A549 (cell line): ENCODE measurements around the gene CASQ1. TPM values are rescaled to one million over a fixed set of nuclear protein-coding genes. Genes with fewer than 3 reads are reported as not detected.

Experiments used
- ATAC-seq, 2 experiments: fragments of 200-7000 bp in 1 of 2; fragments of >200 bp in 1 of 2; cut with Nextera tagmentation in 1 of 2; cut with Tn5 transposase in 1 of 2; 3 replicates each; pipeline versions ENCODE4 v1.8.0 to v1.9.1; 2018 to 2020; ENCODE audit warnings: mild to moderate bottlenecking in 1 of 2, moderate library complexity in 1 of 2
- CTCF ChIA-PET: fragments of 300-600 bp; sonication (Branson Sonifier 250); formaldehyde crosslinking; extraction: SDS; loops from one replicate; lab custom pipeline; 2021; ENCODE audit warnings: antibody characterized with exemption, inconsistent platforms; lab: Yijun Ruan, JAX
- POLR2A ChIA-PET: fragments of 350-600 bp; formaldehyde crosslinking; extraction: SDS; loops from one replicate; lab custom pipeline; 2021; ENCODE audit warnings: antibody characterized with exemption, inconsistent platforms; lab: Yijun Ruan, JAX
- DNase-seq, 2 experiments: peaks; one replicate each; pipeline versions ENCODE4 v3.0.0 to v3.0.0-alpha.2; 2011 to 2016; ENCODE audit warnings: low read depth in 1 of 2, low spot score in 1 of 2
- FAIRE-seq: peaks from 2 replicates; lab custom pipeline; 2011; peaks lifted over from hg19 to GRCh38; lab: Jason Lieb, UNC
- H3K27ac ChIP-seq, 2 experiments: fragments of >200 bp; sonication (Bioruptor Twin); formaldehyde crosslinking; 3 replicates each; pipeline ENCODE4 v1.5.1; 2016 to 2017
- H3K4me1 ChIP-seq: fragments of >200 bp; sonication (Bioruptor Twin); formaldehyde crosslinking; 3 replicates; pipeline ENCODE4 v1.6.1; 2016
- H3K4me2 ChIP-seq: fragments of >200 bp; sonication (Bioruptor Twin); formaldehyde crosslinking; 3 replicates; pipeline ENCODE4 v1.6.1; 2016
- H3K4me3 ChIP-seq: fragments of >200 bp; sonication (Bioruptor Twin); formaldehyde crosslinking; 3 replicates; pipeline ENCODE4 v1.5.1; 2016
- H3K9me3 ChIP-seq: fragments of >200 bp; sonication (Bioruptor Twin); formaldehyde crosslinking; 3 replicates; pipeline ENCODE4 v1.6.1; 2016
- BHLHE40 ChIP-seq: IDR thresholded peaks from 2 replicates; pipeline ENCODE4 v1.6.1; 2012; ENCODE audit warnings: low read depth, low read length, inconsistent platforms
- CBX2 ChIP-seq: fragments of 200-600 bp; sonication (generic); IDR thresholded peaks from 2 replicates; pipeline ENCODE4 v1.6.1; 2016; ENCODE audit warnings: low read depth, mild to moderate bottlenecking, borderline replicate concordance
- CBX8 ChIP-seq: fragments of 200-600 bp; sonication (generic); IDR thresholded peaks from 2 replicates; pipeline ENCODE4 v1.6.1; 2016
- CEBPB ChIP-seq, 2 experiments: fragments of >200 bp in 1 of 2; sonication (Bioruptor Twin) in 1 of 2; formaldehyde crosslinking in 1 of 2; IDR thresholded peaks; 2 replicates each; pipeline ENCODE4 v1.6.1; 2012 to 2016
- CHD2 ChIP-seq: fragments of 150-350 bp; IDR thresholded peaks from 2 replicates; pipeline ENCODE4 v1.6.1; 2014; ENCODE audit warnings: low read length; ENCODE audit not compliant: partially characterized antibody
- EHMT2 ChIP-seq: fragments of 200-600 bp; sonication (generic); IDR thresholded peaks from 2 replicates; pipeline ENCODE4 v1.6.1; 2016; ENCODE audit warnings: antibody characterized with exemption, low read depth, mild to moderate bottlenecking, moderate library complexity
- EP300 ChIP-seq, 2 experiments: fragments of >200 bp; sonication (Bioruptor Twin); formaldehyde crosslinking; IDR thresholded peaks; 2 replicates in 1 of 2; 3 replicates in 1 of 2; pipeline ENCODE4 v1.6.1; 2016 to 2017
- ESRRA ChIP-seq: fragments of 150-350 bp; IDR thresholded peaks from 2 replicates; pipeline ENCODE4 v1.6.1; 2014; ENCODE audit warnings: mild to moderate bottlenecking, low read length, borderline replicate concordance
- FOSL2 ChIP-seq, 2 experiments: fragments of 450-650 bp in 1 of 2; fragments of >200 bp in 1 of 2; sonication (Bioruptor Twin) in 1 of 2; formaldehyde crosslinking; IDR thresholded peaks; 2 replicates each; pipeline versions ENCODE4 v1.5.0 to v1.6.1; 2016 to 2020; ENCODE audit warnings: mild to moderate bottlenecking in 1 of 2, moderate library complexity in 1 of 2
- FOXS1 ChIP-seq: fragments of 250-450 bp; sonication (Bioruptor Pico); IDR thresholded peaks from 2 replicates; pipeline ENCODE4 v1.5.0; 2020; ENCODE audit warnings: mild to moderate bottlenecking, moderate library complexity
- GATA3 ChIP-seq: IDR thresholded peaks from 2 replicates; pipeline ENCODE4 v1.6.1; 2012; ENCODE audit warnings: borderline replicate concordance
- HOXB13 ChIP-seq: fragments of 250-450 bp; sonication (Bioruptor Pico); IDR thresholded peaks from 2 replicates; pipeline ENCODE4 v1.5.0; 2020; ENCODE audit warnings: low read depth, mild to moderate bottlenecking, moderate library complexity
- JUN ChIP-seq, 2 experiments: fragments of >200 bp; sonication (Bioruptor Twin); formaldehyde crosslinking; IDR thresholded peaks; 2 replicates in 1 of 2; 3 replicates in 1 of 2; pipeline ENCODE4 v1.6.1; 2016 to 2017
- KDM1A ChIP-seq: fragments of 200-600 bp; sonication (generic); IDR thresholded peaks from 2 replicates; pipeline ENCODE4 v1.6.1; 2016; ENCODE audit warnings: low read depth, mild to moderate bottlenecking
- MAZ ChIP-seq: fragments of 150-350 bp; IDR thresholded peaks from 2 replicates; pipeline ENCODE4 v1.6.1; 2014; ENCODE audit warnings: antibody characterized with exemption, low read depth, low read length, borderline replicate concordance
- PHF8 ChIP-seq: fragments of 200-600 bp; sonication (generic); IDR thresholded peaks from 2 replicates; pipeline ENCODE4 v1.6.1; 2016; ENCODE audit warnings: low read depth, mild to moderate bottlenecking, antibody characterized with exemption, moderate library complexity, borderline replicate concordance
- POLR2A ChIP-seq: IDR thresholded peaks from 2 replicates; pipeline ENCODE4 v1.6.1; 2012; ENCODE audit warnings: mild to moderate bottlenecking, low read length
- RFX5 ChIP-seq: fragments of 450-650 bp; IDR thresholded peaks from 2 replicates; pipeline ENCODE4 v1.7.1; 2014; ENCODE audit warnings: antibody characterized with exemption, mild to moderate bottlenecking, moderate library complexity
- RNF2 ChIP-seq: fragments of 200-600 bp; sonication (generic); IDR thresholded peaks from 2 replicates; pipeline ENCODE4 v1.6.1; 2016; ENCODE audit warnings: low read depth, mild to moderate bottlenecking, antibody characterized with exemption, moderate library complexity, borderline replicate concordance
- SMC3 ChIP-seq: fragments of >200 bp; sonication (Bioruptor Twin); formaldehyde crosslinking; IDR thresholded peaks from 3 replicates; pipeline ENCODE4 v1.6.1; 2018; ENCODE audit warnings: inconsistent platforms
- TFCP2L1 ChIP-seq: fragments of 250-450 bp; sonication (Bioruptor Pico); IDR thresholded peaks from 2 replicates; pipeline ENCODE4 v1.5.0; 2021; ENCODE audit warnings: mild to moderate bottlenecking
- TP53 ChIP-seq: fragments of 250-450 bp; sonication (Bioruptor Pico); IDR thresholded peaks from 2 replicates; pipeline ENCODE4 v1.5.0; 2021; ENCODE audit warnings: mild to moderate bottlenecking, moderate library complexity
- ZNF302 ChIP-seq: fragments of 250-450 bp; sonication (Bioruptor Pico); IDR thresholded peaks from 2 replicates; pipeline ENCODE4 v1.9.0; 2021; ENCODE audit warnings: inconsistent platforms, mild to moderate bottlenecking, moderate library complexity
- ZSCAN20 ChIP-seq: fragments of 250-450 bp; sonication (Bioruptor Pico); IDR thresholded peaks from 2 replicates; pipeline ENCODE4 v1.8.0; 2022; ENCODE audit warnings: mild to moderate bottlenecking, moderate library complexity
- WGBS: methylation state at CpG from one replicate; pipeline ENCODE4 v1.1.6; 2017; ENCODE audit errors: missing lambda C conversion rate; 5-methylcytosine and 5-hydroxymethylcytosine counted together
- polyA plus RNA-seq, 4 experiments: library from polyadenylated mRNA; depleted of rRNA in 3 of 4; stranded (reverse); fragments of >200 nt; fragmentation: RNase III in 1 of 4; extraction: RNeasy Plus Mini Kit Qiagen cat#74134 plus additional on column Dnase treatment in 1 of 4; gene quantifications; 2 replicates in 3 of 4; 3 replicates in 1 of 4; pipeline ENCODE4 v1.2.3, GENCODE V29; 2011 to 2017
- TF ChIP-seq, protein P1 (sequence below): fragments of 150-350 bp; IDR thresholded peaks from 2 replicates; pipeline ENCODE4 v1.6.1; 2014; ENCODE audit warnings: low read depth, mild to moderate bottlenecking, low read length
- TF ChIP-seq, protein P2 (sequence below): fragments of >200 bp; sonication (Bioruptor Twin); formaldehyde crosslinking; IDR thresholded peaks from 3 replicates; pipeline ENCODE4 v1.6.1; 2016
- TF ChIP-seq, protein P3 (sequence below): IDR thresholded peaks from 2 replicates; pipeline ENCODE4 v1.6.1; 2012; ENCODE audit warnings: low read depth, borderline replicate concordance

The CASQ1 gene
- polyA plus RNA-seq, 2 of the 4 experiments (the other 2 are of a cell fraction), result 0.04 to 0.08 TPM

DNA sequence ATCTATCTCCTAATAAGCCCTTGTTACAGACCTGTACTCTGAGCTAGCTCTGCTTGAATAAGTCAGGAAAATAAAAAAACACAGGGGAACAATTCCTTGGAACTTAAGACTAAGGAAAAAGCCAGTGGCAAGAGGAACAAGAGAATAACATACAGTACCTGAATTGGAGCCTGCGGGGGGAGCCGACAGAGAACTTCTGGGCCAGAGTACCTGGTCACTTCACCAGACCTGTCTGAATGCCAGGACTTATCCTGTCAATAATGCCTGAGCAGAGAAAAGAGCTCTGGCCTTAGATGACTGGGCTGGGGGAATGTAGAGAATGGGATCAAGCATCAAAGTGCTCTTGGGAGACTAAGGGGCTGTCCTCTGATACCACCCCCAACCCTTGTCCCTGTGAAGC is 29.9 kb downstream of the CASQ1 start:
- POLR2A ChIA-PET, result interaction anchor here (1.3 kb wide), 1 partner anchor 119 kb away, joined by 4 read pairs; no protein-coding TSS in a partner anchor

DNA sequence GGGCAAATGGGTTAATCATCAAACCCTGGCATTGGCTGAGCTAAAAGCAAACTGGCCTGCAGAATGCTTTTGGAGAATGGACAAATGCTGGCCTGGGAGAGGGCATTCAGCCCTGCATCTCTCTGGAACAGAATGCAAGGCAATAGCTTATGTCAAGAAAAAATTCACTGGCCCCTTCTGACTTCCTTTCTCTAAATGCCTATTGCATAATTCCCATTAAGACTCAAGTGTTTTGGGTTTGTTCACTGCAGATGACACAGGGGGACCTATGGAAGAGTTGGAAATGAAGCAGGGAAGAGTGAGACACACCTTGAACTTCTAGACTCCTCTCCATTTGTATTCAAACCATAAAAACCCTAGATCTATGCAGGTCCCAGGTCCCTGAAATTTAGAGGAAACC is 30.7 kb downstream of the CASQ1 start:
- DNase-seq (no peak), FAIRE-seq (no peak), ATAC-seq (no peak)
- ChIA-PET CTCF (interaction anchor here (0.7 to 7.1 kb wide), 14 partner anchors 10 to 136 kb away, joined by 3 to 128 read pairs (median 10); partner anchors contain the start of genes CASQ1, DCAF8, IGSF8 and PEA15), POLR2A (interaction anchor here (0.7 to 1.0 kb wide), 2 partner anchors 16 to 25 kb away, joined by 3 to 14 read pairs; no protein-coding TSS in a partner anchor)
- Histone ChIP-seq H3K4me2 (no peak overlapping the region), H3K27ac (no peak overlapping the region), H3K9me3 (no peaks in the 10 kb centered on the region), H3K4me3 (no peak overlapping the region), H3K4me1 (peaks cover 19% of the 10 kb centered on the region; the same call in 2 of the 3 replicates)
- no peak for TF ChIP-seq TP53
- TF ChIP-seq, protein P1, sequence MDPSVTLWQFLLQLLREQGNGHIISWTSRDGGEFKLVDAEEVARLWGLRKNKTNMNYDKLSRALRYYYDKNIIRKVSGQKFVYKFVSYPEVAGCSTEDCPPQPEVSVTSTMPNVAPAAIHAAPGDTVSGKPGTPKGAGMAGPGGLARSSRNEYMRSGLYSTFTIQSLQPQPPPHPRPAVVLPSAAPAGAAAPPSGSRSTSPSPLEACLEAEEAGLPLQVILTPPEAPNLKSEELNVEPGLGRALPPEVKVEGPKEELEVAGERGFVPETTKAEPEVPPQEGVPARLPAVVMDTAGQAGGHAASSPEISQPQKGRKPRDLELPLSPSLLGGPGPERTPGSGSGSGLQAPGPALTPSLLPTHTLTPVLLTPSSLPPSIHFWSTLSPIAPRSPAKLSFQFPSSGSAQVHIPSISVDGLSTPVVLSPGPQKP, result no peak
- no peak for TF ChIP-seq JUN (IDR thresholded peaks at IDR 0.05)
- no peak for TF ChIP-seq FOXS1 (CRISPR knock-in tag)
- TF ChIP-seq BHLHE40, result no peak
- TF ChIP-seq CBX8, result no peak
- no peak for TF ChIP-seq ZSCAN20
- TF ChIP-seq PHF8, result no peak
- TF ChIP-seq FOSL2 (IDR thresholded peaks at IDR 0.05), result no peak
- TF ChIP-seq FOSL2 (CRISPR knock-in tag; IDR thresholded peaks at IDR 0.05), result no peak
- no peak for TF ChIP-seq GATA3
- TF ChIP-seq RNF2, result no peak
- no peak for TF ChIP-seq HOXB13 (CRISPR knock-in tag)
- TF ChIP-seq EP300 (IDR thresholded peaks at IDR 0.05), result no peak
- TF ChIP-seq KDM1A, result no peak
- no peak for TF ChIP-seq CEBPB (IDR thresholded peaks at IDR 0.05)
- TF ChIP-seq EHMT2, result no peak

More for the DNA sequence above, 29.9 kb downstream of the CASQ1 start:
- CTCF ChIA-PET, result interaction anchor here (0.5 to 7.1 kb wide), 29 partner anchors 9 to 170 kb away, joined by 3 to 128 read pairs (median 5); partner anchors contain the start of genes CASQ1, DCAF8 and PEA15
- H3K27ac ChIP-seq, result no peak overlapping the region
- TF ChIP-seq SMC3 (no peak), EHMT2 (no peak), ESRRA (no peak), TFCP2L1 (CRISPR knock-in tag) (no peak), JUN (IDR thresholded peaks at IDR 0.05) (no peak), MAZ (no peak), CHD2 (no peak)
- H3K9me3 ChIP-seq, result no peaks in the 10 kb centered on the region
- no peak for DNase-seq
- no peak for FAIRE-seq
- no peak overlapping the region for H3K4me2 ChIP-seq
- 91% methylated on average over 2 of the region's 2 CpGs for WGBS
- no peak for ATAC-seq
- H3K4me3 ChIP-seq, result no peak overlapping the region
- peaks cover 19% of the 10 kb centered on the region; the same call in 2 of the 3 replicates for H3K4me1 ChIP-seq

DNA sequence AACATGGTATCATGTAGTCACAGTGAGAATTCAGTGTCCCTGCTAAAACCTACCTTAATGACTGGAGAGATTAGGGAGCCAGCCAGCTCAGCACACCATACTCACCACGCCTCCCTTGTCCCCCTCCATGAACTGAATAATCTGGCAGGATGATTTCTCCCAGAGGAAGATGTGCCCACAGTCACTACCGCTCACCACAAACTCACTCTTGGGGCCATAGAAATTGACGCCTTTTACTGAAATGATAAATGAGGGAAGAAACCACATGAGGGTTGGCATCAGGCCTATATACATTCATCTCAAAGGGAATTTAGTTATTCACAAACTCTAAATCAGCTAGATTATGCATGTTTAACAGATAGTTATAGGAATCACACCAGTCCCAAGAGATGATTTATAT is 32.2 kb downstream of the CASQ1 start:
- no peak for ATAC-seq
- WGBS, result 83% methylated on average over 3 of the region's 3 CpGs
- FAIRE-seq, result no peak
- H3K27ac ChIP-seq, result no peak overlapping the region
- H3K4me3 ChIP-seq, result no peak overlapping the region
- CTCF ChIA-PET, result interaction anchor here (0.6 to 7.1 kb wide), 5 partner anchors 12 to 119 kb away, joined by 3 to 128 read pairs (median 3); partner anchors contain the start of gene CASQ1
- H3K9me3 ChIP-seq, result no peaks in the 10 kb centered on the region
- H3K4me1 ChIP-seq, result peaks cover 10% of the 10 kb centered on the region; the same call in 1 of the 3 replicates
- no peak for DNase-seq
- POLR2A ChIA-PET, result no interaction called here
- TF ChIP-seq, protein P1, result no peak
- TF ChIP-seq, protein P2, sequence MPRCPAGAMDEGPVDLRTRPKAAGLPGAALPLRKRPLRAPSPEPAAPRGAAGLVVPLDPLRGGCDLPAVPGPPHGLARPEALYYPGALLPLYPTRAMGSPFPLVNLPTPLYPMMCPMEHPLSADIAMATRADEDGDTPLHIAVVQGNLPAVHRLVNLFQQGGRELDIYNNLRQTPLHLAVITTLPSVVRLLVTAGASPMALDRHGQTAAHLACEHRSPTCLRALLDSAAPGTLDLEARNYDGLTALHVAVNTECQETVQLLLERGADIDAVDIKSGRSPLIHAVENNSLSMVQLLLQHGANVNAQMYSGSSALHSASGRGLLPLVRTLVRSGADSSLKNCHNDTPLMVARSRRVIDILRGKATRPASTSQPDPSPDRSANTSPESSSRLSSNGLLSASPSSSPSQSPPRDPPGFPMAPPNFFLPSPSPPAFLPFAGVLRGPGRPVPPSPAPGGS, result no peak
- no peak for TF ChIP-seq CBX8
- no peak for TF ChIP-seq POLR2A
- TF ChIP-seq CBX2, result no peak
- TF ChIP-seq RFX5, result no peak
- TF ChIP-seq FOSL2 (IDR thresholded peaks at IDR 0.05), result no peak
- TF ChIP-seq FOSL2 (CRISPR knock-in tag; IDR thresholded peaks at IDR 0.05), result no peak
- no peak for TF ChIP-seq ZNF302 (CRISPR knock-in tag)
- TF ChIP-seq, protein P3, sequence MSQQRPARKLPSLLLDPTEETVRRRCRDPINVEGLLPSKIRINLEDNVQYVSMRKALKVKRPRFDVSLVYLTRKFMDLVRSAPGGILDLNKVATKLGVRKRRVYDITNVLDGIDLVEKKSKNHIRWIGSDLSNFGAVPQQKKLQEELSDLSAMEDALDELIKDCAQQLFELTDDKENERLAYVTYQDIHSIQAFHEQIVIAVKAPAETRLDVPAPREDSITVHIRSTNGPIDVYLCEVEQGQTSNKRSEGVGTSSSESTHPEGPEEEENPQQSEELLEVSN, result no peak
- H3K4me2 ChIP-seq, result no peak overlapping the region
